DOHH2 (cell line): ENCODE data around the gene KRTAP5-1.

ENCODE experiments used
- CTCF ChIP-seq: fragments of 200-600 bp; sonication (generic); IDR thresholded peaks from one replicate; pipeline ENCODE4 v1.5.1; 2014; ENCODE audit warnings: antibody characterized with exemption, mild to moderate bottlenecking, low read depth, low read length; ENCODE audit not compliant: poor library complexity, severe bottlenecking
- EZH2phosphoT487 ChIP-seq: fragments of 200-600 bp; sonication (generic); IDR thresholded peaks from 2 replicates; pipeline ENCODE4 v1.6.1; 2017; ENCODE audit warnings: borderline replicate concordance, mild to moderate bottlenecking, antibody characterized with exemption, low read length, moderate library complexity, mixed read lengths

- TF ChIP-seq CTCF (no peak), EZH2phosphoT487 (no peak)
Observed at GRCh38 chr11:1604711-1605110, 19.6 kb upstream of the KRTAP5-1 start.
